Stimulated activated CD8-positive, alpha-beta memory T cell treated with anti-CD3 and anti-CD28 coated beads, Interleukin-7, amount 100 ng/mL, for 4 hours (primary cell): ENCODE data around the gene C6orf47.

Source experiments
- DNase-seq, 2 donors: peaks; one replicate each; pipeline ENCODE4 v3.0.0-alpha.2; 2020; ENCODE audit warnings: low read depth in 2 of 2

C6orf47 gene

GRCh38 chr6:31661262-31662123 is 915 bp upstream of the C6orf47 start:
- DNase-seq: no peak

GRCh38 chr6:31659649-31660380 is 763 bp downstream of the C6orf47 start:
- DNase-seq: no peak

DNA sequence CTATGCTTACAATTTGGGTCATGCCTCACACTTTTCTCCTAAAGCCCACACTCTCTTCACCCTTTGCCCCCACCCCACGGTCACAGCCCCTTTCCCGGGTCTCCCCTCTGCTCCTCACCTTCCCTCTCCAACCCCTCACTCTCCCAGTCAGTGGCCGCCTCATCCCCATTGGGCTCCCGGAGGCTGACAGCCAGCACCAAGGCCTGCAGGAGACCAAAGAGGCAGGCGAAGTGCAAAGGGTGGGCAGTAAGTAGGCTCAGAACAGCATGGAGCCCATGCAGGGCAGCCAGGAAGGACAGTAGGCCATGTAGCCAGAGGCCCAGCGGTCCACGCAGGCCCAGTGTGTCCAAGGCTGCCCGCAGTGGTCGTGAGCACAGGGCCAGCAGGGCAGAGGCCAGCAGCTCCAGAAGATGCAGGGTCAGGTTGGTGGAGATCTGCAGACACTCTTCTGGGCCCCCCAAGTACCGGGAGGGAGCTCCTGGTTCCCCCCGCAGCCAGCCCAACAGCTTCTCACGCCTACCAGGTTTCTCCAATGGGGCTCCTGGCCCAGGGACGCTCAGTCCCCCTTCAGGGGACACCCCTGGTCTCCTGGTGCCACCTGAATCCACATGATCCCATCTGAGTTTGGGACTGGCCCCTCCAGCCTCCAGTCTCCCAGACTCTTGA is 1.5 kb downstream of the C6orf47 start:
- no peak for DNase-seq

DNA sequence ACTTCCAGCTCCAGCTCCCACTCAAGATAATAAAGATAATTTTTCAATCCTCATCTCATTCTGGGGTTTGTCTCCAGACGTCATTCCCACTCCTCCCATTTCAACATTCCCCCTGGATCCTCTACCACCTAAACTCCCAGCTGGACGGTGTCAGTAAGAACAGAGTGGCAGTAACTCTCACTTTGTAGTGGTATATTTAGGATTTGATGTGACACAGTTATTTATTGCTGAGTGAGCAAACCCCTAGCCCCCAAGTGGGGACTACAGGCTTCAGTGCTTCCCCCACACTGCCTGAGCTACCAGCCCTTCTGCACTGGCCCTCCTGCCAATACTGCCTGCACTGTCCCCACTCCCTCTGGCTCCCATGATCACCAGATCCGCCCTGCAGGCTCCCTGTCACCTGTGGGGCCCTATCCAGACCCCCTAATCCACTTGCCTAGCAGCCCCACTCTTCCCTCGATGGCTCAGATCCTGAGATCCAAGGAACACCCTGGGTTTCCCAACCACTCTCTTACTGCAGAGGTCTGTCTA is 2.4 kb downstream of the C6orf47 start:
- DNase-seq: no peak

GRCh38 chr6:31657406-31658157 is 3.0 kb downstream of the C6orf47 start:
- DNase-seq: no peak

DNA sequence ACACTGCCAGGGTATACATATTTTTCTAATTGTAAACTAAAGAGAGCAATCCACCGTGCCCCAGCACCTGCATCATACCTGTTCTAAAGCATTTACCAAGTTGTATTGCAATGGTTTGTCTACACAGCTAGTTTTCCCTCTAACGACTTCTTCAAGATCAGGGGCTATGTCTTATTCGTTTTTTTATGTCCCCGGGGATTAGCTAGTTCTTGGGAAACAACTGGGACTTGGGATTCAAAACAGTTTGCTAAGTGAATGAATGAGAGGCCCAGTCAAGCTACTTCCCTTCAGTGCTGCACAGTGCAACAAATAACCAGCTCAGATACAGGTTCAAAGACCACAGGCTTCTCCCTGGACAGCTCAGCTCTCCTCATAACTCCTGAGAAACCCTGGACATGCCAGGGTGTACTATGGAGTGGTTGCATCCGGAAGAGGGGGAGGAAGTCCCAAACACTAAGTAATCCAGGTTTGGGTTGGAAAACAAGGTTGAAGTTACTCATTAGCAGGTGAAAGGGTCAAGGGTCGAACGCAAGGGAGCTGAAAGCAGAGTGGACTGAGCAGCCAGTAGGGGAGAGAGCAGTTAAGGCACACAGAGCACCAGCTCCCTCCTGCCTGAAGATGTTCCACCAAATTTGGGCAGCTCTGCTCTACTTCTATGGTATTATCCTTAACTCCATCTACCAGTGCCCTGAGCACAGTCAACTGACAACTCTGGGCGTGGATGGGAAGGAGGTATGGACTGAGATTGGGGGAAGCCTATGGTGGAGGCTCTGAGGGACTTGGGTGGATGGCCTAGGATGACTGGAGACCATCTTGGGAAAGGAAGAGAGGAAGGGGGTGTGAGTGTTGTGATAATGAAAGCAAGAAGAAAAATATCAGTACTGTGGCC is 5.0 kb downstream of the C6orf47 start, which contains the start of gene APOM:
Gene APOM, plus strand, starts transcription at position 546 of the 889 bp plus-strand sequence. Its CDS starts 73 bp downstream, at position 619.
- no peak for DNase-seq

- no peak for DNase-seq
These were observed 5.8 kb downstream of the C6orf47 start for GRCh38 chr6:31654574-31655348.

- peak; percentile 83 to 92 for DNase-seq
These were observed 7.5 kb downstream of the C6orf47 start for GRCh38 chr6:31652925-31653724.

GRCh38 chr6:31651602-31652191 is 8.9 kb downstream of the C6orf47 start:
- no peak for DNase-seq

DNA sequence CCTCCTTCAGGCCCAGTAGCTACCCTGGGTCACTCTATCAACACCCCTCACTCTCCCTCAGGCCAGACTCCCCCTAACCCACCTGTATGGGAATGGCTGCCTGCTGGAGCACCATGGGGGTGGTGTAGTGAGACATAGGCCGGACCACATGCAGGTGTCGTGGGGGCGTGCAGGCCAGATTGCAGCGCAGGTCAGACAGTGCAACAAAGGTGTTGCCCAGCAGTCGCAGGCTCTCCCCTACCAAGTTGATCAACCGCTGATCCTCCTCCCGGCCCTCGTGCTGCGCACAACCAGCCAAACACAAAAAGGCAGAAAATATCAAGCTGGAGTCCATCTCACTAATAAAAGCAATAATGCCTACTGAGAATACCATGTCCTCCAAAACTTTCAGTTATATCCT is 15.3 kb downstream of the C6orf47 start:
- no peak for DNase-seq

- DNase-seq: no peak
These were observed 16.6 kb downstream of the C6orf47 start for GRCh38 chr6:31643818-31644454.

DNA sequence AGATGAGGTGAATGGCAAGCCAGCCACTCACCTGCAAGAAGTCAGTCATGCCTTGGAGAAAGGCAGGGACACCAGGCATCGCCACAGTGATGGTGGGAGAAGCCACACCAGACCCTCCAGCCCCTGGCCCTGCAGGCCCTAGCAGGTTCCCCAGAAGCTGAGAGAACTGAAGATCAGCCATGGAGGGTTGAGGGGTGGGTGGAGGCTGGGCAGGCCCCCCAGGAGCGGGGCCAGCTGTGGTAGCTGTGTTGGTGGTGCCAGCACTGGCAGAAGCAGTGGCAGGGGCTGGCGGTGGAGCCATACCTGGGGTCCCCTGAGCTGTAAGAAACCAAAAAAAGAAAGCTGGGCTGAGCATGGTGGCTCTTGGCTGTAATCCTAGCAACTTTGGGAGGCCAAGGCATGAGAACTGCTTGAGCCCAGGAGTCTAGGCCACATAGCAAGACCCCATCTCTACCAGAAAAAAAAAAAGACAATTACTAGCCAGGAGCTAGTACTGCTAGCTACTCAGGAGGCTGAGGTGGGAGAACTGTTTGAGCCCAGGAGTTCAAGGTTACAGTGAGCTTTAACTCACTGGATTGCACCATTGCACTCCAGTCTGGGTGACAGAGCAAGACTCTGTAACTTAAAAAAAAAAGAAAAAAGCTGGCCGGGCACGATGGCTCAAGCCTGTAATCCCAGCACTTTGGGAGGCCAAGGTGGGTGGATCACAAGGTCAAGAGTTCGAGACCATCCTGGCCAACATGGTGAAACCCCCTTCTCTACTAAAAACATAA is 17.6 kb downstream of the C6orf47 start:
- DNase-seq: no peak

GRCh38 chr6:31641370-31641769 is 19.2 kb downstream of the C6orf47 start:
- no peak for DNase-seq

- no peak for DNase-seq
These were observed 20.0 kb downstream of the C6orf47 start for GRCh38 chr6:31640612-31641011.

DNA sequence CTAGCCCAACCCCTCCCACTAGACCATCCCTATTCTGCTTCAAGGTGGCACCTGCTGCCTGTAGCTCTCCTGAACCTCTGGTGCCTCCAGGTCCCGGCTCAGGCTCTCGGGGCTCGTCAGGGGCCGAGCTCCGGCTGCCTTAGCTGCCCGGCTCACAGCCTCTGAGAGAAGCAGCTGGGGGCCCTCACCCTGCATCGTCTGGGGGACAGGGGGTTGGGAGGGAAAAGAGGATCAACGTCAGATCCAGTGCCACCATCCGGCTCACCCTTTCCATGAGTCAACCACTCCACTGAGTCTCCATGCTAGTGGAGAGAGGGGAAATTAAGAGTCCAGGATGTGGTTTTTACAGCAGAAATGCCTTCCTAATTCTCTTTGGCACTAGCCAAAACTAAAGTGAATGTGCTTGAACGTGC is 21.1 kb downstream of the C6orf47 start:
- no peak for DNase-seq

GRCh38 chr6:31639043-31639442 is 21.5 kb downstream of the C6orf47 start:
- DNase-seq: no peak
